Measurements from ENCODE around the gene SNAP23. TPM values are rescaled to one million over a fixed set of nuclear protein-coding genes. Genes with fewer than 3 reads are reported as not detected.

Gene SNAP23
- total RNA-seq, 4 donors from 2014 or later = 50.0 to 71.8 (median 57.2) TPM

GRCh38 chr15:42450425-42450790, 45.0 kb upstream of the SNAP23 start:
- ATAC-seq = no peak
- Histone ChIP-seq H3K4me1 (peaks cover 0 to 36% (median 0%) of the 10 kb centered on the region in 3 donors), H3K36me3 (peaks cover 15 to 73% of the 10 kb centered on the region in 2 donors)

DNA sequence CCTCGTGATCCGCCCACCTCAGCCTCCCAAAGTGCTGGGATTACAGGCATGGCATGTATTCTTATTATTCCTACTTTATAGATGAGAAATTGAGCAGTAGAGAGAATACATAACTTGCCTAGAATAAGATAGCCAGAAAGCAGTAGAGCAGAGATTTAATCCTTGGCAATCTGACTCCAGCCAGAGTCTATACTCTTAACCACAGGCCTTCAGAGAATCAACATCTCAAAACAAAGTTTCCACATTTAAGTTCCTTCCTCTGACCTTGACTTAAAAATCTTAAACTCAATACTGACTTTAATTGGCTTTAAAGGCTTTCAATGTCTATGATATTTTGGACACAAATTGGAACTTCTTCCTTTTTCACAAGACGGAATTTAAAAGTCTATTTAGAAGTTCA, 41.6 kb upstream of the SNAP23 start:
- Histone ChIP-seq H3K4me3 (no peak overlapping the region), H3K27ac (no peak overlapping the region), H3K9me3 (no peaks in the 10 kb centered on the region), H3K27me3 (no peaks in the 10 kb centered on the region), H3K36me3 (peaks cover 13 to 40% of the 10 kb centered on the region in 2 donors), H3K4me1 (peaks cover 5 to 64% (median 7%) of the 10 kb centered on the region in 3 donors)
- no peak for ATAC-seq
- no peak for TF ChIP-seq POLR2A (IDR thresholded peaks at IDR 0.05)
- TF ChIP-seq CTCF (IDR thresholded peaks at IDR 0.05) = no peak
- no peak for TF ChIP-seq POLR2AphosphoS5 (IDR thresholded peaks at IDR 0.05)
- no peak for TF ChIP-seq EP300 (IDR thresholded peaks at IDR 0.05)
- 95% methylated on average over 3 of the region's 3 CpGs for WGBS, 2 donors (ENCODE audit: low coverage in 1 of 2)

More at GRCh38 chr15:42450425-42450790, 45.0 kb upstream of the SNAP23 start:
- no peak overlapping the region for H3K27ac ChIP-seq
- TF ChIP-seq CTCF (IDR thresholded peaks at IDR 0.05) (no peak), EP300 (IDR thresholded peaks at IDR 0.05) (no peak), POLR2AphosphoS5 (IDR thresholded peaks at IDR 0.05) (no peak), POLR2A (IDR thresholded peaks at IDR 0.05) (no peak)
- 96 to 97% methylated on average over 4 of the region's 4 CpGs for WGBS, 2 donors (ENCODE audit: low coverage in 1 of 2)
- H3K9me3 ChIP-seq = no peaks in the 10 kb centered on the region
- no peaks in the 10 kb centered on the region for H3K27me3 ChIP-seq
- no peak overlapping the region for H3K4me3 ChIP-seq

DNA sequence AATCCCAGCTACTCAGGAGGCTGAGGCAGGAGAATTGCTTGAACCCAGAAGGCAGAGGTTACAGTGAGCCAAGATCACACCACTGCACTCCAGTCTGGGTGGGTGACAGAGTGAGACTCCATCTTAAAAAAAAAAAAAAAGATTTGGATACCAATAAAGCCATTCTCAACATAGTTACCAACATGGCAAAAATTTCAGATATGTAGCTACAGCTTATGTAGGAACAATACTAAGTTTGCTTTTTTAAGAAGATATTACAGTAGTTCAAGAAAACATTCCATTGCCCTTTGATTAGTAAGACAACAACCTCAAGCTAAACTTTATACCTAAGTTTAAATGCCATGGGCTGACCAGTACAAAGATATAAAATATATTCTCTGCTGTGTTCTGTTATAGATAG, 38.9 kb upstream of the SNAP23 start:
- peak overlapping the region; percentile 84 to 100 (median 88) for H3K27ac ChIP-seq
- TF ChIP-seq CTCF (IDR thresholded peaks at IDR 0.05) = no peak
- no peak for TF ChIP-seq EP300 (IDR thresholded peaks at IDR 0.05)
- no peak for TF ChIP-seq POLR2AphosphoS5 (IDR thresholded peaks at IDR 0.05)
- no peak for TF ChIP-seq POLR2A (IDR thresholded peaks at IDR 0.05)
- H3K36me3 ChIP-seq = peaks cover 2 to 13% of the 10 kb centered on the region in 2 donors
- H3K27me3 ChIP-seq = no peaks in the 10 kb centered on the region
- ATAC-seq = no peak
- H3K4me3 ChIP-seq = peak overlapping the region; percentile 45 to 88
- H3K4me1 ChIP-seq = peaks cover 5 to 71% (median 7%) of the 10 kb centered on the region in 3 donors
- H3K9me3 ChIP-seq = no peaks in the 10 kb centered on the region

- Histone ChIP-seq H3K4me3 (peak overlapping the region; percentile 45 to 88), H3K27ac (peak overlapping the region; percentile 84 to 100 (median 88)), H3K9me3 (no peaks in the 10 kb centered on the region), H3K36me3 (peaks cover 0 to 10% of the 10 kb centered on the region in 2 donors), H3K27me3 (no peaks in the 10 kb centered on the region), H3K4me1 (peaks cover 5 to 71% (median 7%) of the 10 kb centered on the region in 3 donors)
- ATAC-seq = peak; percentile 20
- TF ChIP-seq POLR2AphosphoS5 (IDR thresholded peaks at IDR 0.05) (no peak), EP300 (IDR thresholded peaks at IDR 0.05) (no peak), POLR2A (IDR thresholded peaks at IDR 0.05) (no peak), CTCF (IDR thresholded peaks at IDR 0.05) (no peak)
- WGBS, 2 donors (ENCODE audit: low coverage in 1 of 2) = 8 to 9% methylated on average over 3 of the region's 3 CpGs
These were observed 38.5 kb upstream of the SNAP23 start for GRCh38 chr15:42456971-42457370.

Data from gastroesophageal sphincter (tissue), 4 donors.